CD8-positive, alpha-beta memory T cell (primary cell): ENCODE data around the gene CHID1. TPM values are rescaled to one million over a fixed set of nuclear protein-coding genes. Genes with fewer than 3 reads are reported as not detected.

Experiments used
- CTCF ChIA-PET: fragments of 350-600 bp; sonication (Branson Sonifier 250); formaldehyde crosslinking; loops from one replicate; lab custom pipeline; 2021; ENCODE audit warnings: antibody characterized with exemption; lab: Charles Lee
- POLR2A ChIA-PET: fragments of 350-600 bp; sonication (Branson Sonifier 250); formaldehyde crosslinking; loops from one replicate; lab custom pipeline; 2021; ENCODE audit warnings: antibody characterized with exemption; lab: Charles Lee
- DNase-seq, 5 donors: peaks; one replicate each; pipeline versions ENCODE4 v3.0.0 to v3.0.0-alpha.2; 2020 to 2022; ENCODE audit warnings: mixed read lengths in 1 of 5
- H3K27ac ChIP-seq: one replicate; pipeline ENCODE4 v1.7.0; 2013; ENCODE audit warnings: low read depth, mild to moderate bottlenecking, low read length, moderate library complexity
- H3K27me3 ChIP-seq: 2 replicates; pipeline ENCODE4 v1.7.0; 2013; ENCODE audit warnings: low read length, mild to moderate bottlenecking; ENCODE audit not compliant: insufficient read depth, poor library complexity, severe bottlenecking
- H3K36me3 ChIP-seq: 2 replicates; pipeline ENCODE4 v1.7.0; 2013; ENCODE audit warnings: mild to moderate bottlenecking, low read length, moderate library complexity; ENCODE audit not compliant: insufficient read depth
- H3K4me1 ChIP-seq: 2 replicates; pipeline ENCODE4 v1.7.0; 2013; ENCODE audit warnings: mild to moderate bottlenecking, low read length, moderate library complexity; ENCODE audit not compliant: insufficient read depth
- H3K4me3 ChIP-seq: 2 replicates; pipeline ENCODE4 v1.7.0; 2013; ENCODE audit warnings: mild to moderate bottlenecking, low read length
- H3K9me3 ChIP-seq: 2 replicates; pipeline ENCODE4 v1.7.0; 2013; ENCODE audit warnings: mild to moderate bottlenecking, low read length
- H3K27ac Mint-ChIP-seq, 8 donors: one replicate each; pipeline ENCODE4 v1.8.0; 2020 to 2021; ENCODE audit warnings: mixed read lengths in 8 of 8, mild to moderate bottlenecking in 6 of 8, inconsistent platforms in 3 of 8, moderate library complexity in 3 of 8
- H3K27me3 Mint-ChIP-seq, 2 donors: one replicate each; pipeline ENCODE4 v1.8.0; 2020 to 2021; ENCODE audit warnings: mixed read lengths in 2 of 2, mild to moderate bottlenecking in 1 of 2, moderate library complexity in 1 of 2
- H3K36me3 Mint-ChIP-seq, 3 donors: one replicate each; pipeline ENCODE4 v1.8.0; 2020 to 2021; ENCODE audit warnings: mixed read lengths in 3 of 3, inconsistent platforms in 1 of 3, mild to moderate bottlenecking in 1 of 3
- H3K4me1 Mint-ChIP-seq, 3 donors: one replicate each; pipeline ENCODE4 v1.8.0; 2020 to 2021; ENCODE audit warnings: mixed read lengths in 3 of 3, inconsistent platforms in 1 of 3, mild to moderate bottlenecking in 1 of 3
- H3K4me3 Mint-ChIP-seq, 7 donors: one replicate each; pipeline ENCODE4 v1.8.0; 2020 to 2021; ENCODE audit warnings: mixed read lengths in 7 of 7, mild to moderate bottlenecking in 6 of 7, moderate library complexity in 4 of 7, inconsistent platforms in 2 of 7
- H3K9me3 Mint-ChIP-seq, 5 donors: one replicate each; pipeline ENCODE4 v1.8.0; 2020 to 2022; ENCODE audit warnings: mixed read lengths in 5 of 5, mild to moderate bottlenecking in 3 of 5, moderate library complexity in 2 of 5, inconsistent platforms in 1 of 5
- polyA plus RNA-seq: library from polyadenylated mRNA; unstranded; fragments of 300-500 nt; fragmentation: Illumina TruSeq; gene quantifications from one replicate; pipeline ENCODE4 v1.2.3, GENCODE V29; 2021
- total RNA-seq, 2 experiments: library from RNA; stranded (reverse); gene quantifications; one replicate each; pipeline ENCODE4 v1.2.3, GENCODE V29; 2021

The CHID1 gene
- total and polyA plus RNA-seq, 3 experiments from 2014 or later = 57.1 to 94.1 (median 87.2) TPM

DNA sequence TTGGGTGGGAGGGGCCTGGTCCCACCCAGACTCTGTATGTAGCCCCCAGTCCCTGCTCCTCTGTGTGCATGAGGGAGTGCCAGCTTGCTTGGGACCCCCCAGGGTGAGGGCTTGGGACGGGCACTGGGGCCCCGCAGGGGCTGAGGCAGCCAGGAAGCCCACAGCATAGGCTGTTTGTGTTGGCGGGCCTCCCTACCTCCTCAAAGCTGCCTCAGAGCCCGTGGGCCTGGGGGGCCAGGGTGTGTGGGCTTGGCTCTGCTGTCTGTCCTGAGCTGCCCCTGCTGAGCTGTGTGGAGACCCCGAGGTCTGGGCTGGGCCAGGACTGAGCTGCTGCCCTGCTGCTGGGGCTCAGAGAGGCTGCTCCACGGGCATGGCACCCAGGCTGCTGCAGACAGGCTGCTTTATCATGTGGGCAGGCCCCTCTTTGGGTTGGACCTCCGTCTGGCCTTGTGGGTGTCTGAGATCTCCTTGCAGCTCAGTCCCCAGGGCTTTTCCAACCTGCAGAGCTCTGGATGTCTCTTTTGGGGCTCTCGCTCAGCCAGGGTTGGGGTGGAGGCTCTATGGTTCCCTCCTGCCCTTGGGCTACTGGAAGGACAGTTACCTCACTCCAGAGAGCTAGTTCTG is 64.6 kb downstream of the CHID1 start:
- Histone ChIP-seq H3K4me3 (no peak overlapping the region), H3K27ac (no peak overlapping the region), H3K4me1 (peaks cover 32% of the 10 kb centered on the region), H3K27me3 (peaks cover 8% of the 10 kb centered on the region), H3K9me3 (no peaks in the 10 kb centered on the region), H3K36me3 (no peaks in the 10 kb centered on the region)
- POLR2A ChIA-PET = no interaction called here
- no peaks in the 10 kb centered on the region for H3K9me3 Mint-ChIP-seq
- H3K27ac Mint-ChIP-seq = no peak overlapping the region
- H3K36me3 Mint-ChIP-seq = peaks cover 0 to 3% (median 0%) of the 10 kb centered on the region in 3 donors
- DNase-seq = no peak
- peaks cover 5 to 30% (median 10%) of the 10 kb centered on the region in 3 donors for H3K4me1 Mint-ChIP-seq
- peak overlapping the region in 1 of 7 donors; percentile 60 for H3K4me3 Mint-ChIP-seq
- CTCF ChIA-PET = interaction anchor here (0.8 to 5.4 kb wide), 2 partner anchors 15 to 207 kb away, joined by 3 to 48 read pairs; no protein-coding TSS in a partner anchor
- peaks cover 5 to 8% of the 10 kb centered on the region in 2 donors for H3K27me3 Mint-ChIP-seq

DNA sequence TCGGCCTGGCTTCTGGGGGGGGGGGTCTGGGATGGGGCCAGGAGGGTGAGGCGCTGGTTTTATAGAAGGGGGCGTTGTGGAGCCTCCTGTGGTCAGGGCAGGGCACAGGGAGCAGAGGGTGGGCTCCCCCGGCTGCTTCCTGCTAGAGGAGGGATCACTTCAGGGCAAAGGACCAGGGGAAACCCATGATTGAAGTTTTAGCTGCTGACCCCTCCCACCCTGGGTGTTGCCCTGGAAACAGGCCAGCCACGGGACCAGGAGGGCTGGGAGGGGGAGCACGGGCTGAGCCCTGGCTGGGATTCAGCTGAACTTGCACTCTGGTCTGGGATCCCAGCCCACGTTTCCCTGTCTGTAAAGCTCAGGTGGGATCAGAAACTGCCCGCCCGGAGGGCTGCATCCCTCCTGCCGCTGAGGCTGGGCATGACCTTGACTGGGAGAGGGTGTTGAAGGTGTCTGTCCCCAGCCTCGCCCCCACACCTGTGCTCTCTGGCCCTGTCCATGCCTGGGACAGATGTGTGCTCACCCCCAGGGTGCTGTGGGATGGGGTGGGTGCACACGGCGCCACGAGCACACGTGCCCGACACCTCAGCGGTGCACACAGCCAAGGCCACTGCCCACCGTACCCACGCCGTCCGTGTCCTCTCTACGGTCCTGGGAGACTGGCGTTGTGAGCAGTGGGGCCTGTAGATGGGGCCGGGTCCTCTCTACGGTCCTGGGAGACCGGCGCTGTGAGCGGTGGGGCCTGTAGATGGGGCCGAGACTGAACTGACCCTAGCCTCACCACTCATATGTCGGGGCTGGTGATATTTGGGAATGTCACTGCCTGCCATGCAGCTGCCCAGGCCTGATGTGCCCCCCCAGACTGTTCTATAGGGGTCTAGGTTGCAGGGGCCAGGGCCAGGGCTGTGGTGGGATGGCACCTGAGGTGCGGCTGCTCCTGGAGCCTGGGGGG is 65.6 kb downstream of the CHID1 start:
- H3K4me1 Mint-ChIP-seq = peaks cover 15 to 40% (median 19%) of the 10 kb centered on the region in 3 donors
- H3K36me3 Mint-ChIP-seq = peaks cover 0 to 12% (median 0%) of the 10 kb centered on the region in 3 donors
- H3K4me1 ChIP-seq = peaks cover 38% of the 10 kb centered on the region
- H3K9me3 Mint-ChIP-seq = no peaks in the 10 kb centered on the region
- POLR2A ChIA-PET = no interaction called here
- peak overlapping the region in 2 of 7 donors; percentile 16 to 48 for H3K4me3 Mint-ChIP-seq
- H3K9me3 ChIP-seq = no peaks in the 10 kb centered on the region
- no peak overlapping the region for H3K27ac ChIP-seq
- DNase-seq = peak in 1 of 5 donors; percentile 38
- CTCF ChIA-PET = interaction anchor here (5.4 kb wide), 1 partner anchor 208 kb away, joined by 48 read pairs; no protein-coding TSS in a partner anchor
- H3K27me3 Mint-ChIP-seq = peaks cover 5 to 8% of the 10 kb centered on the region in 2 donors
- no peaks in the 10 kb centered on the region for H3K36me3 ChIP-seq
- no peak overlapping the region for H3K4me3 ChIP-seq
- peak overlapping the region in 1 of 8 donors; percentile 17 for H3K27ac Mint-ChIP-seq
- H3K27me3 ChIP-seq = peaks cover 8% of the 10 kb centered on the region

DNA sequence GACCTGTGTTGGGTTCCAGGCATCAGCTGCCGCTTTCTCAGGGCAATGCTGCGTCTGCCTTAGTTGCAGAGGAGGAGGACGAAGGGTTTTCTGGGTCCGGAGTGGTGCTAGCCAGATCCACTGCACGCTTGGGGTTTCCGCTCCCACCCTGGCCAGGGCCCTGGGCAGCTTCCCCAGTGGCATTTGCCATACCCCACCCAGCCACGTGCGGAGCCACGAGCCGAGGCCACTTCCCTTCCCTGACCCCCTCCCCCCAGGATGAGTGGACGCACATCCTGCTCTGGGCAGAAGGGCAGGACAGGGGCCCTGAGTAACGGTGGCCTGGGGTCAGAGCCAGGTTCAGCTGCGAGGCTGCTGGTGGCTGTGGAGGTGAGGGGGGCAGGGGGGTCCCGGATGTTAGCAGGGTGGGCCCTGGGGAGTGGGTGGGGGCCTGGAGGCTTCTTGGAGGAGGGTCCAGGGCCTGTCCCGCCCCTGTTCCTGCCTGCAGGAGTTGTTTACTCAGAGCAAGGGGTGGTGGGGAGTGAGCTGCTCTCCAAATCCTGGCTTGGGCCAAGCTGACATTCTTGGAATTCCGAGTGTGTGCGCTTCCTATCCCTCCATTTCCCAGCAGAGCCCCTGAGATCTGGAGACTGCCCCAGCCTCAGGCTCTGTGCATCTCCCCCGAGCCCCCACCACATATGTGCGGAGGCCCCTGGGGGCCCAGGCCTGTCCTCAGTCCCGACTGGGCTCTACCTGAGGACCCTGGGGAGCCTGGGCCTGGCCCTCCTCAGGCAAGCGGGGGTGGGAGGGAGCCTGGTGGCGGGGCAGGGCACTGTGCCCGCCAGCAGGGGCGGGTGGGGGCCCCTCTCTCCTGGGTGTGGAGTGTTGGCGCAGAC is 66.6 kb downstream of the CHID1 start:
- peaks cover 5 to 8% of the 10 kb centered on the region in 2 donors for H3K27me3 Mint-ChIP-seq
- DNase-seq = no peak
- H3K4me1 ChIP-seq = peaks cover 36% of the 10 kb centered on the region
- POLR2A ChIA-PET = interaction anchor here (0.6 to 1.7 kb wide), 3 partner anchors 25 to 125 kb away, joined by 7 to 16 read pairs (median 8); partner anchors contain the start of genes PNPLA2 and RPLP2
- peaks cover 0 to 20% (median 0%) of the 10 kb centered on the region in 3 donors for H3K36me3 Mint-ChIP-seq
- no peak overlapping the region for H3K4me3 ChIP-seq
- H3K27ac Mint-ChIP-seq = peak overlapping the region in 2 of 8 donors; percentile 47 to 81
- H3K9me3 Mint-ChIP-seq = no peaks in the 10 kb centered on the region
- H3K9me3 ChIP-seq = no peaks in the 10 kb centered on the region
- H3K4me1 Mint-ChIP-seq = peaks cover 15 to 37% (median 19%) of the 10 kb centered on the region in 3 donors
- peak overlapping the region; percentile 74 for H3K27ac ChIP-seq
- H3K4me3 Mint-ChIP-seq = peak overlapping the region; percentile 66 to 91 (median 71)
- CTCF ChIA-PET = interaction anchor here (1.9 to 5.4 kb wide), 3 partner anchors 11 to 209 kb away, joined by 6 to 48 read pairs (median 7); partner anchors contain the start of gene CD151
- peaks cover 8% of the 10 kb centered on the region for H3K27me3 ChIP-seq
- no peaks in the 10 kb centered on the region for H3K36me3 ChIP-seq

DNA sequence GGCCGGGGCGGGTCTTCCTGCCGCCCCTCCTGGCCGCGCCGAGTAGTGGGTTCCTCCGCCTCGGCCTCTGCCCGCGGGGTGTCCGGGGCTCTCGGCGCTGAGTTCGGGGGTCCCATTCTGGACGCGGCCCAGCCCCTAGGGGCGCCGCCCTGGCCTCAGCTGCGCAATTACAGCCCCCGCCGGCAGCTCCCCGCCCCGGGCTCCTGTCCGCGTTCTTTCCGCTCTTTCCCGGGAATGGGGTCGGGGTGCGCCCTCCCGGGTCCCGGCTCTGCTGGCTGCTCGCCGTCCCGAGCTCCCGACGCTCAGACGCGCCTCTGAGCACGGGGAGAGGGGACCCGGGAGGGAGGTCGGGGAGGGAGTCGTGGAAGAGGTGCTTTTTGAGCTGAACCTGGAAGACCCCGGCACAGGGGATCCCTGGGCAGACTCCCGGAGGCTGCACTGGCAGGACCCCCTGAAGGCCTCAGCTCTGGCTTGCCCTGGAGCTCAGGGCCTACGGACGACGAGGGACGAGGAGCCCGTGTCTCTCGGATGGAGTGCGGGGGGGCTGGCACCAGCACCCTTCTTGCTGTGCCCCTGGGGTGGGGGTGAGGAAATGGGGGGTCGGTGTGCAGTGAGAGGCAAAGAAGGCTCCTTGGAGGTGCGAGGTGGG is 67.4 kb downstream of the CHID1 start:
- Mint-ChIP-seq H3K4me3 (peak overlapping the region; percentile 66 to 91 (median 71)), H3K36me3 (peaks cover 0 to 28% (median 0%) of the 10 kb centered on the region in 3 donors), H3K9me3 (no peaks in the 10 kb centered on the region), H3K4me1 (peaks cover 15 to 29% (median 15%) of the 10 kb centered on the region in 3 donors), H3K27me3 (peaks cover 3 to 4% of the 10 kb centered on the region in 2 donors), H3K27ac (peak overlapping the region in 4 of 8 donors; percentile 40 to 81 (median 60))
- ChIA-PET CTCF (interaction anchor here (0.8 to 2.2 kb wide), 5 partner anchors 9 to 324 kb away, joined by 3 to 7 read pairs (median 3); partner anchors contain the start of gene CD151), POLR2A (interaction anchor here (0.6 to 1.7 kb wide), 8 partner anchors 9 to 209 kb away, joined by 3 to 16 read pairs (median 6); partner anchors contain the start of genes PNPLA2 and RPLP2)
- Histone ChIP-seq H3K9me3 (no peaks in the 10 kb centered on the region), H3K27me3 (no peaks in the 10 kb centered on the region), H3K4me1 (peaks cover 29% of the 10 kb centered on the region), H3K27ac (peak overlapping the region; percentile 74), H3K4me3 (peak overlapping the region; percentile 74), H3K36me3 (no peaks in the 10 kb centered on the region)
- DNase-seq = no peak

DNA sequence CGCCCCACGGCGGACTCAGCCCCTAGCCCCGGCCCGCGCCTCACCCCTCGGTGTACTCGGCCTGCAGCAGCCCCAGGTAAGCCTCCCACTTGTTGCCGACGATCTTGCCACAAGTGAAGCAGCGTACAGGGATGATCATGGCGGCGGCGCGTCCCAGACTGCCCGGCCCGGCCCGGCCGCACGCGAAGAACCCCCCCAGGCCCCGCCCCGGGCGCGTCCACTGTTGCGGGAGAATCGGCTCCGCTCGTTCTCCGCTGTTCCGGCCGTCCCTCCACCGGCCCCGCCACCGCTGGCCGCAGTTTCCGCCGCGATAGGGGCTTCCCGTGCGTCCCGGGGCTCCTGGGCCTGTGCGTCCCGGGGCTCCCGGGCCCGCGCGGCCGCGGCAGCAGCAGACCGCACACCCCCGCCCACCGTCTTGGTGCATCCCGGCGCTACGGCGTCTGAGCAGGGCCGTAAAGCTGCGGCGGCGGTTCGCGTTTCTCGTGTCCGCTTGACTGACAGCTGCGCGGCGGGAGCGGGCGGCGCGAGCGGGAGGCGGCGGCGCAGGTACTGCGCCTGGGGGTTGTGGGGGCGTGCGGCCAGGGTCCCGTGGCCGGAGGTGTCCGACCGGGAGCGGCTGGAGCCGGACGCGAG is 68.1 kb downstream of the CHID1 start, which contains the start of the genes POLR2L and TSPAN4:
Gene POLR2L, minus strand, starts transcription at position 160 of the 633 bp plus-strand sequence. Its CDS starts 21 bp downstream, at position 139.
Gene TSPAN4, plus strand, starts transcription at position 483 of the 633 bp plus-strand sequence. CDS start 7,453 bp downstream, outside the sequence.
- Histone ChIP-seq H3K9me3 (no peaks in the 10 kb centered on the region), H3K36me3 (no peaks in the 10 kb centered on the region), H3K4me3 (peak within 1 kb of the TSS; percentile 74), H3K27ac (peak within 1 kb of the TSS; percentile 74), H3K27me3 (no peaks in the 10 kb centered on the region), H3K4me1 (peaks cover 29% of the 10 kb centered on the region)
- Mint-ChIP-seq H3K27me3 (peaks cover 3 to 4% of the 10 kb centered on the region in 2 donors), H3K9me3 (no peaks in the 10 kb centered on the region), H3K36me3 (peaks cover 0 to 33% (median 0%) of the 10 kb centered on the region in 3 donors), H3K27ac (peak within 1 kb of the TSS; percentile 21 to 84 (median 68)), H3K4me3 (peak within 1 kb of the TSS; percentile 84 to 91 (median 86)), H3K4me1 (peaks cover 15 to 33% (median 15%) of the 10 kb centered on the region in 3 donors)
- POLR2A ChIA-PET = interaction anchor here (0.6 to 1.7 kb wide), 5 partner anchors 9 to 33 kb away, joined by 3 to 16 read pairs (median 6); partner anchors contain the start of genes PNPLA2 and RPLP2
- peak; percentile 79 to 90 (median 82) for DNase-seq
- CTCF ChIA-PET = interaction anchor here (0.8 to 2.2 kb wide), 5 partner anchors 8 to 323 kb away, joined by 3 to 7 read pairs (median 3); partner anchors contain the start of gene CD151

DNA sequence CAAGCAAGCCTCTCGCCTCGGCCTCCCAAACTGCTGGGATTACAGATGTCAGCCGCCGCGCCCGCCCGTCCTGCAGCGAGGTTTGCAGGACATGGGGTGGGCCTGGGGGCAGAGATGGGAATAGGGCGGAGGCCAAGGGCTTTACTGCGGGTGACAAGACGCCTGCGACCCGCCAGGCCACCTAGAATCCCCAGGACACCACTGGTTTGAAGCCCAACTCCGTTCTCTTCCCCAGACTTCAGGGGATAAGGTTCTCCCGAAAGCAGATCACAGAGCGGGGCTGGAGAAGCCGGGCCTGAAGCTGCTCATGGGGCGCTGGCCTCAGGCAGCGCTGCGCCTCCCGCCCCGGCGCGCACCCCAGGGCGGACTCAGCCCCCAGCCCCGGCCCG is 68.6 kb downstream of the CHID1 start:
- H3K4me1 ChIP-seq = peaks cover 29% of the 10 kb centered on the region
- POLR2A ChIA-PET = interaction anchor here (0.8 to 1.7 kb wide), 3 partner anchors 14 to 23 kb away, joined by 3 to 16 read pairs (median 4); partner anchors contain the start of gene PNPLA2

More for the DNA sequence above, 68.6 kb downstream of the CHID1 start:
- H3K27me3 ChIP-seq = no peaks in the 10 kb centered on the region
- Mint-ChIP-seq H3K4me1 (peaks cover 15 to 33% (median 15%) of the 10 kb centered on the region in 3 donors), H3K4me3 (peak overlapping the region; percentile 82 to 91 (median 86)), H3K9me3 (no peaks in the 10 kb centered on the region), H3K36me3 (peaks cover 0 to 35% (median 0%) of the 10 kb centered on the region in 3 donors), H3K27ac (peak overlapping the region; percentile 21 to 84 (median 57)), H3K27me3 (peaks cover 3 to 4% of the 10 kb centered on the region in 2 donors)
- no peaks in the 10 kb centered on the region for H3K9me3 ChIP-seq
- H3K36me3 ChIP-seq = no peaks in the 10 kb centered on the region
- peak overlapping the region; percentile 74 for H3K27ac ChIP-seq
- peak overlapping the region; percentile 74 for H3K4me3 ChIP-seq
- CTCF ChIA-PET = interaction anchor here (1.7 to 2.2 kb wide), 2 partner anchors 9 to 23 kb away, joined by 5 to 6 read pairs; partner anchors contain the start of genes CD151 and PNPLA2
- DNase-seq = no peak
